BLaER1 treated with 17β-estradiol and CSF1 and Interleukin-3, amounts not matched to agents 10 nM and 100 nM (cell line): Measurements from ENCODE around the gene TPSAB1.
"Not testable (repeated sequence)": the region's sequence is repeated elsewhere in the genome, so short reads cannot be mapped to it uniquely, and the experiment has no call there.

ENCODE experiments used
- H3K27ac ChIP-seq, 11 experiments: shearing (Covaris generic); formaldehyde crosslinking; 2 replicates each; pipeline ENCODE4 v1.8.1; 2022
- H3K27me3 ChIP-seq, 11 experiments: shearing (Covaris generic); formaldehyde crosslinking; 2 replicates each; pipeline ENCODE4 v1.8.1; 2022
- H3K36me3 ChIP-seq, 11 experiments: shearing (Covaris generic); formaldehyde crosslinking; 2 replicates each; pipeline ENCODE4 v1.8.1; 2022
- H3K4me1 ChIP-seq, 10 experiments: shearing (Covaris generic); formaldehyde crosslinking; 2 replicates each; pipeline ENCODE4 v1.8.1; 2022
- H3K4me2 ChIP-seq, 11 experiments: shearing (Covaris generic); formaldehyde crosslinking; 2 replicates each; pipeline ENCODE4 v1.8.1; 2022
- H3K4me3 ChIP-seq, 10 experiments: shearing (Covaris generic); formaldehyde crosslinking; 2 replicates each; pipeline ENCODE4 v1.8.1; 2022
- H3K9ac ChIP-seq, 11 experiments: shearing (Covaris generic); formaldehyde crosslinking; 2 replicates each; pipeline ENCODE4 v1.8.1; 2022
- H3K9me3 ChIP-seq, 11 experiments: shearing (Covaris generic); formaldehyde crosslinking; replicated peaks in 1 of 11; 2 replicates each; pipeline ENCODE4 v1.8.1; 2022
- H4K20me1 ChIP-seq, 11 experiments: shearing (Covaris generic); formaldehyde crosslinking; 2 replicates each; pipeline ENCODE4 v1.8.1; 2022
- Cebpa-rat ChIP-seq, 11 experiments: shearing (Covaris generic); IDR thresholded peaks; 2 replicates each; pipeline ENCODE4 v1.8.1; 2022

The TPSAB1 gene

DNA sequence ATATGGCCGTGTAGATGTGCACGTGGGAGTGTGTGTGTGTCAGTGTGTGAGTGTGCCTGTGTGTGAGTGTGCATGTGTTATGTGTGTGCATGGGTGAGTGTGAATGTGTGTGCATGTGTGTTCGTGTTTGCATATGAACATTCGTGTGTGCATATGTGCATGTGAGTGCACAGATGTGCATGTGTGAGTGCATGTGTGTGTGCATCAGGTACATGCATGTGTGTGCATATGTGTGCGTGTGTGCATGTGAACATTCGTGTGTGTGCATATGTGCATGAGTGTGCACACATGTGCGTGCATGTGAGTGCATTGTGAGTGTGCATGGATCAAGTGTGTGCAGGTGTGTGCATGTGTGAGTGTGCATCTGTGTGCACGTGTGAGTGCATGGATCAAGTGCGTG, 2.5 kb upstream of the TPSAB1 start:
- Histone ChIP-seq H3K27me3 (no peaks in the 10 kb centered on the region; a peak in 1 of 22 replicates), H4K20me1 (peaks cover 0 to 4% (median 0%) of the 10 kb centered on the region in 11 experiments; a peak in 1 of 22 replicates), H3K4me1 (peaks cover 0 to 8% (median 0%) of the 10 kb centered on the region in 10 experiments; a peak in 6 of 20 replicates), H3K9ac (no peak overlapping the region), H3K27ac (no peak overlapping the region), H3K36me3 (no peaks in the 10 kb centered on the region), H3K4me2 (no peak overlapping the region), H3K4me3 (no peak overlapping the region), H3K9me3 (no peaks in the 10 kb centered on the region)
- TF ChIP-seq Cebpa-rat (IDR thresholded peaks at IDR 0.05) = no peak

DNA sequence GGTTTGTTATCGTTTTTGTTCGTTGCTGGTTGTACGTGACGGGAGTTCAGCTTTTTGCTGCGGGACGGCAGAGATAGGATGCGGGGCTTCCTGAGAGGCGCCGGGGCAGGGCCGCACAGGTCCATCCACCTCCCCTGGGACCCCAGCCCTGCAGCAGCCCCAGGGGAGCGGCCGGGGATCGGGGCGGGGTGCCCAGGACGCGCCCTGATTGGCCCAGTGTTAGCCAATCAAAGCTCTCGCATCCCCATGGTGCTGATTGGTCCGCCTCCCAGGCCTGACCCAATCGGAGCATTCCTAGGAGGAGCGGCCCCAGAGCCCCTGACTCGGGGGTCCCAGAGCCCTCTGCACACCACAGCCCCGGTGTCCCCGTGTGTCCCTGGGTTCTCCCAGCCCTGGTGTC, 1.6 kb upstream of the TPSAB1 start:
- H3K9me3 ChIP-seq, H3K4me1 ChIP-seq, H4K20me1 ChIP-seq, H3K27ac ChIP-seq, H3K9ac ChIP-seq, H3K36me3 ChIP-seq, H3K27me3 ChIP-seq, H3K4me3 ChIP-seq: not testable (repeated sequence)
- peak overlapping the region in 3 of 11 experiments; percentile 19 to 25 (median 24); a peak in 3 of 22 replicates for H3K4me2 ChIP-seq

DNA sequence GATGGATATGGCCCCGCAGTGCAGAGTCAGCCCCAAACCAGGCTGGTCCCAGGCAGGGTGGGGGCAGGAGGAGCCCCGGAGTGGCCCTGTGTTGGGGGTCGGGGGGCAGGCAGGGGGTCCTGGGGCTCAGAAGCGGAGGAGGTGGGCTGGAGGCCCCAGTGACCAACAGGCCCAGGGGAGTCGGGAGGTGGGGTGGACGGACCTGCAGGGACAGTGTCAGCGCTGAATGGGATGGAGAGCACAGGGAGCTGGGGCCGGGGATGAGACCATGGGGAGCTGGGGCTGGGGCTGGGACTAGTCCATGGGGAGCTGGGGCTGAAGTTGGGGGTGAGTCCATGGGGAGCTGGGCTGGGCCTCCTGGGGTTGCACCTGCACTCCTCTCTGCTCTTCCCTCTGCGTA, 930 bp upstream of the TPSAB1 start:
- H3K4me1 ChIP-seq, H3K36me3 ChIP-seq, H3K9ac ChIP-seq, H3K27ac ChIP-seq, H3K4me3 ChIP-seq, H3K9me3 ChIP-seq, H3K27me3 ChIP-seq, H4K20me1 ChIP-seq: not testable (repeated sequence)
- peak overlapping the region in 1 of 11 experiments; percentile 15; a peak in 2 of 22 replicates for H3K4me2 ChIP-seq

DNA sequence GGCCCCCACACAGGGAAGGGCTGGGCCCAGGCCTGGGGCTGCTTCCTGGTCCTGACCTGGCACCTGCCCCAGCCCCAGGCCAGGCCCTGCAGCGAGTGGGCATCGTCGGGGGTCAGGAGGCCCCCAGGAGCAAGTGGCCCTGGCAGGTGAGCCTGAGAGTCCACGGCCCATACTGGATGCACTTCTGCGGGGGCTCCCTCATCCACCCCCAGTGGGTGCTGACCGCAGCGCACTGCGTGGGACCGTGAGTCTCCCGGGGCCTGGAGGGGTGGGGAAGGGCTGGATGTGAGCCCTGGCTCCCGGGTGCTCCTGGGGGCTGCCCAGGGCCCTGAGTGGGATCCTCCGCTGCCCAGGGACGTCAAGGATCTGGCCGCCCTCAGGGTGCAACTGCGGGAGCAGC, 576 bp downstream of the TPSAB1 start:
- H3K4me1 ChIP-seq = peaks cover 0 to 18% (median 11%) of the 10 kb centered on the region in 10 experiments; a peak in 17 of 20 replicates
- H3K9me3 ChIP-seq, H3K4me2 ChIP-seq, H3K9ac ChIP-seq, H4K20me1 ChIP-seq, H3K27ac ChIP-seq, H3K36me3 ChIP-seq, H3K4me3 ChIP-seq, H3K27me3 ChIP-seq: not testable (repeated sequence)

DNA sequence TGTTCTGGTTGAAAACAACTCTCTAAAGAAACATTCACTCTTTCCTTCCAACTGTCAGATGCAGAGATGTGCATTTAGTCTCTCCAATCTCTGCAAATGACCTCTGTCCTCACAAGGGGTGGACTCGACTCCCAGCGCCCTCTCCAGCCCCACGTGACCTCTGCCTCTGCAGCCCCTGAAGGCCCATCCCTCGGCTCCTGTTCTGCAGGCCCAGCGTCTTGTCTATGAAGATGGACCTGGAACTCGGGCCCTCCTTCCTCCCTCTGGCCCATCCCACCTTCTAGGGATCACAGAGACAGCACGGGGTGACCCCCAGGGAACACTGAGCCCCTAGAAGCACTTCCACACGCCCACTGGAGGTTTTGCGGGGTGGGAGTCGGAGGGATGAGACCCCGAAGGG, 2.9 kb downstream of the TPSAB1 start:
- H3K36me3 ChIP-seq, H4K20me1 ChIP-seq, H3K4me2 ChIP-seq, H3K9ac ChIP-seq, H3K27me3 ChIP-seq, H3K27ac ChIP-seq, H3K9me3 ChIP-seq, H3K4me3 ChIP-seq: not testable (repeated sequence)
- peaks cover 7 to 32% (median 25%) of the 10 kb centered on the region in 10 experiments; a peak in 17 of 20 replicates for H3K4me1 ChIP-seq

DNA sequence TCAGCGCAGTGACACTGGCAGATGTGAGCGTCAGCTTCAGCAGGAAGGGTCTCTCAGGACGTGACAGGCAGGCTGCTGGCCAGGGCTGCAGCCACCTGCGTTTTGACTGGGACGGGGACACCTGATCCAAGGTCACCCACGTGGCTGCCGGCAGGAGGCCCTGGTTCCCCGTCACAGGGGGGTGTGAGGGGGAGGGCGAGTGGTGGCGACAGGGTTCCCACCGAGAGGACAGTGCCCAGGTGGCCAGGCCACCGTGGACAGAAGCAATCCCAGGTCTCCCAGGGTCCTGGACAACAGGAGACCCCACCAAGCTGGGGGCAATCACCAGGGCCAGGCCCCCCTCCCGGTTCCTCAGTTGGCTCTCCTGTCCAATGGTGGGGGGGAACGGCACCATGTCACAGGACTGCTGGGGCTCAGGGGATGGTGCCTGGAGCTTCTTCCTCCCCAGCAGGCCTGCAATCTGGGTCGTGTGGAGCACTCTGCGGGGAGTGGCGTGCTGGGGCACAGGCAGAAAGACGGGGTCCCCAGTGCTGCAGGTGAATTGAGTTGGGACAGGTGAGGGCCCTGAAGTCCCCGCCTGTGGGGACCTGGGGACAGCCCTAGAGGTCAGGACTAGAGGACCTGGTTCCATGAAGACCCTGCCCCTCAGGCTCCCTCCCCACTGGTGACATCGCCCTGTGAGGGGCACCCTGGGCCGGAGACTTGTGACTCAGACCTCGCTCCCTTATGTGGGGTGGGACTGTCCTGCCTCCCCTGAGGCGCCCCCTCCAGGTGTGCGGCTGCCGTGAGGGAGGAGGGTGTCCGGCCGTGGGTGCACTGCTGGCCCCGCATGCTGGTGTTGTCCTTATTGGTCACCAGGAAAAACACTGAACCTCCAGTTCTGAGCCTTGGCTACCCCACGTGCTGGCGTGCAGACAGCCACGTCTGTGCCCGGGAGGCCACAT, 3.7 kb downstream of the TPSAB1 start:
- Histone ChIP-seq H3K4me1 (peaks cover 7 to 28% (median 24%) of the 10 kb centered on the region in 10 experiments; a peak in 17 of 20 replicates), H3K9ac (0 out of 22 replicates have a peak overlapping the region, but pooled peaks of 1 of the 11 experiments have one; percentile 14)
- not testable (repeated sequence) for H3K27ac ChIP-seq, H3K4me2 ChIP-seq, H3K9me3 ChIP-seq, H3K36me3 ChIP-seq, H3K27me3 ChIP-seq, H4K20me1 ChIP-seq, H3K4me3 ChIP-seq

DNA sequence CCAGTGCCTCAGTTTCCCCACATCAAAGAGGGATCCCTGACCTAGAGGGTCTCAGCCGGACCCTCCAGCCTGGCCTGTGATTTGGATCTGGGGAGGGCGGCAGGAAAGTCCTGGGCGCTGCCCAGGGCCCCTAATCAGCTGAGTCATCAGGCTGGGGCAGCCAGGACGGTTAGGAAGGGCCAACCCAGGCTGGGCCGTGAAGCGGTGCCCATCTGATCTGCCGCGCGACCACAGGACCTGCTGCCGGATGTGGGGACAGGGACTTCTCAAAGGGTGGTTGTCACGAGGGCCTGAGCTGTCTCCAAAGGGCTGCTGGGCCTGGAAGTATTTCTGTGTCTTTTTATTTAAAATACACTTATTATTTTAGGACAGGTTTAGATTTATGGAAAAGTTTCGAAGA, 4.4 kb downstream of the TPSAB1 start:
- H3K27ac ChIP-seq = no peak overlapping the region
- 0 out of 22 replicates have a peak overlapping the region, but pooled peaks of 2 of the 11 experiments have one; percentile 13 to 14 for H3K9ac ChIP-seq
- TF ChIP-seq Cebpa-rat (IDR thresholded peaks at IDR 0.05) = no peak
- H3K4me1 ChIP-seq = peaks cover 7 to 28% (median 23%) of the 10 kb centered on the region in 10 experiments; a peak in 17 of 20 replicates
- H3K36me3 ChIP-seq = no peaks in the 10 kb centered on the region
- H3K4me2 ChIP-seq = no peak overlapping the region
- no peaks in the 10 kb centered on the region for H3K9me3 ChIP-seq
- no peak overlapping the region for H3K4me3 ChIP-seq
- no peaks in the 10 kb centered on the region for H3K27me3 ChIP-seq
- H4K20me1 ChIP-seq = no peaks in the 10 kb centered on the region; a peak in 1 of 22 replicates

DNA sequence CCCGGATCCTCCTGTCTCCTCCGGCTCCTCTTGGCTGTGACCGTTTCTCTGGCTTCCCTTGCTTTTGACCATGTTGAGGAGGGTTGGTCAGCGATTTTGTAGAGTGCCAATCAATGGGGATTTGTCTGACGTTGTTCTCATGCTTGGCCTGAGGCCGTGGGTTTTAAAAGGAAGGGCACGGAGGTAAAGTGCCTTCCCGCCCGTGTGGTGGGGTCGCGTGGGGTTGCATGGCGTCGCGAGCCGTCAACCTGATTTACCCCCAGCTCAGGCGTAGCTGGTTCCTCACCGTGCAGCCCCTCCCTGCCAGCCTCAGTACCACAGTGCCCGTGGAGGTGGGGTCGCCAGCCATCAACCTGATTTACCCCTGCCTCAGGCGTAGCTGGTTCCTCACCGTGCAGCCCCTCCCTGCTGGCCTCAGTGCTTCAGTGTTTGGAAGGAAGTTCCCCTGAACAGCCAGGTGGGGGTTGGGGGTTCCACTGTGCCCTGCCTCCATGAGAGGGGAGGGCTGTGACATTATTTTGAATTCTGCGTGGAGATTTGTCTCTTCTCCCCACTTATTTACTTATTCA, 5.0 kb downstream of the TPSAB1 start:
- Histone ChIP-seq H3K27ac (no peak overlapping the region), H3K9me3 (no peaks in the 10 kb centered on the region), H3K36me3 (no peaks in the 10 kb centered on the region), H3K9ac (0 out of 22 replicates have a peak overlapping the region, but pooled peaks of 2 of the 11 experiments have one; percentile 1 to 13), H4K20me1 (no peaks in the 10 kb centered on the region; a peak in 1 of 22 replicates), H3K4me2 (peak overlapping the region in 7 of 11 experiments; percentile 11 to 62 (median 36); a peak in 9 of 22 replicates), H3K27me3 (no peaks in the 10 kb centered on the region), H3K4me1 (peaks cover 7 to 28% (median 22%) of the 10 kb centered on the region in 10 experiments; a peak in 17 of 20 replicates), H3K4me3 (no peak overlapping the region)
- no peak for TF ChIP-seq Cebpa-rat (IDR thresholded peaks at IDR 0.05)

DNA sequence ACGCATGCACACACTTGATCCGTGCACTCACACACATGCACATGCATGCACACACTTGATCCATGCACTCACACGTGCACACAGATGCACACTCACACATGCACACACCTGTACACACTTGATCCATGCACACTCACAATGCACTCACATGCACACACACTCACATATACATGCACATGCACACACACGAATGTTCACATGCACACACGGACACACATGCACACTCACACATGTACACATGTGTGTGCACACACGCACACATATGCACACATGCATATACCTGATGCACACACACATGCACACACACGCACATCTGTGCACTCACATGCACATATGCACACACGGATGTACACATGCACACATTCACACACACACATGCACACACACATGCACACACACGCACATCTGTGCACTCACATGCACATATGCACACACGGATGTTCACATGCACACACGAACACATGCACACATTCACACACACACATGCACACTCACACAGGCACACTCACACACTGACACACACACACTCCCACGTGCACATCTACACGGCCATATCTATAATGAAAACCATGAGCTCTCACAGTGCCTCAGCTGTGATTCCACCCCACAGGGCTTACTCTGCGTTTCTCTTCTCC, 7.5 kb downstream of the TPSAB1 start:
- not testable (repeated sequence) for H3K36me3 ChIP-seq, H3K27ac ChIP-seq, H3K27me3 ChIP-seq, H3K4me3 ChIP-seq, H3K4me2 ChIP-seq, H3K9me3 ChIP-seq, H3K9ac ChIP-seq, H4K20me1 ChIP-seq
- peaks cover 7 to 28% (median 22%) of the 10 kb centered on the region in 10 experiments; a peak in 17 of 20 replicates for H3K4me1 ChIP-seq

DNA sequence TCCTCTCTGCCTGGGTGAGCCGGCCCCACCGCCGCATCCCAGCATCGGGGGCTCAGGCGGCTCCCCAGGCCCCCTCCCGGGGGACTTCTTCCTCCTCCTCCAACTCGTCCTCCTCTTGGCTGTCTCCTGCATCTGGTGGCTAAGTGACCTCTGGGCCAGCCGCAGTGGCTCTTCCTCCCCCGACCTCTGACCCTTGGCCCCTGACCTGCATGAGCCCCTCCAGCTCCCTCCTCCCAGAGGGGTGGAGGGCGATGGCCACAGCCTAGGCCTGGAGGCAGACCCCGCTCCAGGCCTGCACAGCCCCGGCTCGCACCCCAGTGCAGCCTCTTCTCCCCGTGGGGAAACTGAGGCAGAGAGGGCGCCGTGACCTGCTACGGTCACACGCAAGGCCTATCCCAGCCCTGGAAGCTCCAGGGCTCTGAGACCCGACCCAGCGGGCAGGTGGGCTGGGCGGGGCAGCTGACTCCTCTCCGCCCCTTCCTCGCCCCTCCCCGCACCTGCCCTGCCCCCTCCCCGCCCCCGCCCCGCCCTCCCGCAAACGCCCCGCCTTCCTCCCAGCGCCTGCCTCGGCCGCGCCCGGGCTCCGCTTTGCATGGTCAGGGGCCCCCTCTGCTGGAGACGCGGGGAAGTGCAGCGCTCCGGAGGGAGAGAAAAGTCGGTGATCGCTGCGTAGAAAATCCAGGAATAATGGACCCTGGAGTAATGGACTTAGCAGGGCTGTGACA, 8.7 kb downstream of the TPSAB1 start:
- H3K4me1 ChIP-seq = peaks cover 7 to 28% (median 22%) of the 10 kb centered on the region in 10 experiments; a peak in 17 of 20 replicates
- H3K36me3 ChIP-seq = not testable (repeated sequence)

DNA sequence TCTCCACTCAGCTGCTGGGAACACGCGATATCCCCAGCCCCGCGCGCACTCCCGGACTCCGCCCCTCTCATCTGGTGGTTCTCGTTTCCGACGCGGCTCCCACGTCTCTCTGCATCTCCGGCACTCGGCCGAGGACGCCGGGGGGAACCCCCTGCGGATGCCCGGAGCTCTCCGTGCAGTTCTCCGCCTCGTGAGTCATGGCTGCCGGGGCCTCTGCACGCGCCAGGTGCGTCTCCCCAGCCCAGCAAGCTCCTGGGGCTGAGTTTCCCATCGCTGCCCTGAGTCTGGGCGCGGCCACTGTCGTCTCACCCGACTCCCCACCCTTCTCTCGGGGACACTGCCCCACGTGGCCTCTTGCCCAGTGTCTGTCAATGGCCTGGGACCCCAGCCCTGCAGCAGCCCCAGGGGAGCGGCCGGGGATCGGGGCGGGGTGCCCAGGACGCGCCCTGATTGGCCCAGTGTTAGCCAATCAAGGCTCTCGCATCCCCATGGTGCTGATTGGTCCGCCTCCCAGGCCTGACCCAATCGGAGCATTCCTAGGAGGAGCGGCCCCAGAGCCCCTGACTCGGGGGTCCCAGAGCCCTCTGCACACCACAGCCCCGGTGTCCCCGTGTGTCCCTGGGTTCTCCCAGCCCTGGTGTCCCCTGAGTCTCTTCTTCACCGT, 13.3 kb downstream of the TPSAB1 start:
- peaks cover 0 to 15% (median under 1%) of the 10 kb centered on the region in 11 experiments; a peak in 7 of 22 replicates for H4K20me1 ChIP-seq
- H3K4me3 ChIP-seq, H3K27ac ChIP-seq, H3K4me2 ChIP-seq, H3K9me3 ChIP-seq, H3K9ac ChIP-seq, H3K36me3 ChIP-seq: not testable (repeated sequence)
- peaks cover 0 to 15% (median 6%) of the 10 kb centered on the region in 10 experiments; a peak in 13 of 20 replicates for H3K4me1 ChIP-seq
- peaks cover 17 to 33% (median 21%) of the 10 kb centered on the region in 11 experiments for H3K27me3 ChIP-seq

More for the DNA sequence above, 8.7 kb downstream of the TPSAB1 start:
- not testable (repeated sequence) for H3K27ac ChIP-seq, H3K4me3 ChIP-seq, H3K4me2 ChIP-seq, H3K9me3 ChIP-seq, H3K9ac ChIP-seq, H4K20me1 ChIP-seq, H3K27me3 ChIP-seq

DNA sequence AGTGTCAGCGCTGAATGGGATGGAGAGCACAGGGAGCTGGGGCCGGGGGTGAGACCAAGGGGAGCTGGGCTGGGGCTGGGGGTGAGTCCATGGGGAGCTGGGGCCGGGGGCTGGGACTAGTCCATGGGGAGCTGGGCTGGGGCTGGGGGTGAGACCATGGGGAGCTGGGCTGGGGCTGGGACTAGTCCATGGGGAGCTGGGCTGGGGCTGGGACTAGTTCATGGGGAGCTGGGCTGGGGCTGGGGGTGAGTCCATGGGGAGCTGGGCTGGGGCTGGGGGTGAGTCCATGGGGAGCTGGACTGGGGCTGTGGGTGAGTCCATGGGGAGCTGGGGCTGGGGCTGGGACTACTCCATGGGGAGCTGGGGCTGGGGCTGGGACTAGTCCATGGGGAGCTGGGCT, 14.3 kb downstream of the TPSAB1 start:
- not testable (repeated sequence) for H3K27ac ChIP-seq, H3K9ac ChIP-seq, H3K36me3 ChIP-seq, H3K4me2 ChIP-seq, H3K4me3 ChIP-seq, H3K9me3 ChIP-seq
- peaks cover 0 to 22% (median 13%) of the 10 kb centered on the region in 10 experiments; a peak in 13 of 20 replicates for H3K4me1 ChIP-seq
- peaks cover 27 to 43% (median 31%) of the 10 kb centered on the region in 11 experiments for H3K27me3 ChIP-seq
- H4K20me1 ChIP-seq = peaks cover 0 to 23% (median 10%) of the 10 kb centered on the region in 11 experiments; a peak in 12 of 22 replicates
